HFFc6 (cell line): ENCODE measurements around the gene SYNGR4. TPM values are rescaled to one million over a fixed set of nuclear protein-coding genes. Genes with fewer than 3 reads are reported as not detected.

Experiments
- DNase-seq: peaks from one replicate; pipeline ENCODE4 v3.0.0-alpha.2; 2018
- H3K27ac Mint-ChIP-seq: 2 replicates; pipeline ENCODE4 v1.8.0; 2020; ENCODE audit warnings: mild to moderate bottlenecking, mixed read lengths
- H3K27me3 Mint-ChIP-seq: 2 replicates; pipeline ENCODE4 v1.8.0; 2021; ENCODE audit warnings: mild to moderate bottlenecking, moderate library complexity, mixed read lengths; ENCODE audit not compliant: insufficient read depth
- H3K36me3 Mint-ChIP-seq: 2 replicates; pipeline ENCODE4 v1.8.0; 2021; ENCODE audit warnings: low read depth, mixed read lengths
- H3K4me1 Mint-ChIP-seq: 2 replicates; pipeline ENCODE4 v1.8.0; 2020; ENCODE audit warnings: low read depth, mixed read lengths
- H3K4me3 Mint-ChIP-seq: 2 replicates; pipeline ENCODE4 v1.8.0; 2020; ENCODE audit warnings: mild to moderate bottlenecking, moderate library complexity, mixed read lengths
- H3K9me3 Mint-ChIP-seq: 2 replicates; pipeline ENCODE4 v1.8.0; 2020; ENCODE audit warnings: mild to moderate bottlenecking, mixed read lengths
- CTCF ChIP-seq: fragments of 200-600 bp; sonication (generic); IDR thresholded peaks from 2 replicates; pipeline ENCODE4 v1.5.0; 2021; ENCODE audit warnings: antibody characterized with exemption, mild to moderate bottlenecking
- total RNA-seq, 6 experiments: library from RNA; stranded (reverse); fragmentation: NEBNext Ultra II Directional; extraction: Animal tissue kit (Norgen Biotek cat#: 25700); gene quantifications; 2 replicates in 1 of 6; 3 replicates in 5 of 6; pipeline ENCODE4 v1.2.3, GENCODE V29; 2021

The SYNGR4 gene
- total RNA-seq, 6 experiments from 2014 or later, result not detected

- TF ChIP-seq CTCF, result no peak
- H3K27ac Mint-ChIP-seq, result no peak overlapping the region; the same call in 1 of the 2 replicates
- H3K4me3 Mint-ChIP-seq, result no peak overlapping the region
- no peak for DNase-seq
- H3K36me3 Mint-ChIP-seq, result no peaks in the 10 kb centered on the region
- peaks cover 2% of the 10 kb centered on the region; the same call in 1 of the 2 replicates for H3K27me3 Mint-ChIP-seq
- H3K4me1 Mint-ChIP-seq, result peaks cover 13% of the 10 kb centered on the region
- H3K9me3 Mint-ChIP-seq, result no peaks in the 10 kb centered on the region
Measured at GRCh38 chr19:48346191-48346590, 18.0 kb upstream of the SYNGR4 start.

GRCh38 chr19:48348045-48348444 is 16.1 kb upstream of the SYNGR4 start:
- no peak for TF ChIP-seq CTCF
- Mint-ChIP-seq H3K4me3 (no peak overlapping the region), H3K36me3 (no peaks in the 10 kb centered on the region), H3K4me1 (peaks cover 9% of the 10 kb centered on the region), H3K27ac (no peak overlapping the region), H3K27me3 (peaks cover 2% of the 10 kb centered on the region; the same call in 1 of the 2 replicates), H3K9me3 (no peaks in the 10 kb centered on the region)
- no peak for DNase-seq

GRCh38 chr19:48348737-48349136 is 15.4 kb upstream of the SYNGR4 start:
- Mint-ChIP-seq H3K4me1 (peaks cover 10% of the 10 kb centered on the region; the same call in 1 of the 2 replicates), H3K36me3 (no peaks in the 10 kb centered on the region), H3K27ac (no peak overlapping the region), H3K9me3 (no peaks in the 10 kb centered on the region), H3K4me3 (no peak overlapping the region), H3K27me3 (peaks cover 2% of the 10 kb centered on the region; the same call in 1 of the 2 replicates)
- TF ChIP-seq CTCF, result no peak
- DNase-seq, result no peak

- no peaks in the 10 kb centered on the region for H3K36me3 Mint-ChIP-seq
- TF ChIP-seq CTCF, result no peak
- H3K9me3 Mint-ChIP-seq, result no peaks in the 10 kb centered on the region
- H3K4me1 Mint-ChIP-seq, result peaks cover 11% of the 10 kb centered on the region; the same call in 1 of the 2 replicates
- H3K27me3 Mint-ChIP-seq, result no peaks in the 10 kb centered on the region
- no peak overlapping the region for H3K4me3 Mint-ChIP-seq
- H3K27ac Mint-ChIP-seq, result no peak overlapping the region
- DNase-seq, result no peak
Measured at GRCh38 chr19:48350856-48351255, 13.3 kb upstream of the SYNGR4 start.

- Mint-ChIP-seq H3K27me3 (no peaks in the 10 kb centered on the region), H3K27ac (no peak overlapping the region), H3K9me3 (no peaks in the 10 kb centered on the region), H3K36me3 (no peaks in the 10 kb centered on the region), H3K4me3 (no peak overlapping the region), H3K4me1 (peaks cover 11% of the 10 kb centered on the region; the same call in 1 of the 2 replicates)
- TF ChIP-seq CTCF, result peak; percentile 93
- DNase-seq, result peak; percentile 33
Measured at GRCh38 chr19:48351341-48351752, 12.8 kb upstream of the SYNGR4 start.

GRCh38 chr19:48353677-48354076 is 10.5 kb upstream of the SYNGR4 start:
- Mint-ChIP-seq H3K4me1 (peaks cover 12% of the 10 kb centered on the region), H3K4me3 (no peak overlapping the region), H3K36me3 (0 out of 2 replicates have a peak, but pooled peaks cover 4% of the 10 kb centered on the region), H3K9me3 (no peaks in the 10 kb centered on the region), H3K27me3 (no peaks in the 10 kb centered on the region), H3K27ac (no peak overlapping the region)
- no peak for DNase-seq
- TF ChIP-seq CTCF, result no peak
